Stimulated activated CD4-positive, alpha-beta T cell treated with anti-CD3 and anti-CD28 coated beads, Interleukin-4, amount 100 ng/mL, for 48 hours (primary cell): ENCODE measurements around the gene SPATA6L.
A peak's percentile ranks its signal among the peaks of the same experiment; 100 is the strongest.

Experiments used
- DNase-seq, 2 donors: peaks; one replicate each; pipeline ENCODE4 v3.0.0-alpha.2; 2020; ENCODE audit warnings: low read depth in 2 of 2

SPATA6L gene

GRCh38 chr9:4666042-4666699, at the start of gene SPATA6L:
SPATA6L (minus strand) TSS chr9:4666480; CDS start chr9:4666250, 230 bp downstream.
- DNase-seq: peak; percentile 15 to 23

GRCh38 chr9:4714266-4715016, 48.2 kb upstream of the SPATA6L start:
- no peak for DNase-seq

- DNase-seq: no peak
Observed at GRCh38 chr9:4713849-4714248, 47.6 kb upstream of the SPATA6L start.

- DNase-seq: no peak
Observed at GRCh38 chr9:4709380-4709779, 43.1 kb upstream of the SPATA6L start.

- no peak for DNase-seq
Observed at GRCh38 chr9:4706971-4707622, 40.8 kb upstream of the SPATA6L start.

- DNase-seq: no peak
Observed at GRCh38 chr9:4706021-4706420, 39.7 kb upstream of the SPATA6L start.

GRCh38 chr9:4704129-4704528, 37.8 kb upstream of the SPATA6L start:
- DNase-seq: no peak

GRCh38 chr9:4701526-4701925, 35.2 kb upstream of the SPATA6L start:
- DNase-seq: no peak

GRCh38 chr9:4700932-4701331, 34.7 kb upstream of the SPATA6L start:
- DNase-seq: no peak

GRCh38 chr9:4700091-4700490, 33.8 kb upstream of the SPATA6L start:
- no peak for DNase-seq

GRCh38 chr9:4691795-4692194, 25.5 kb upstream of the SPATA6L start:
- DNase-seq: no peak

- no peak for DNase-seq
Observed at GRCh38 chr9:4690144-4690543, 23.9 kb upstream of the SPATA6L start.

- DNase-seq: peak in 1 of 2 donors; percentile 21
Observed at GRCh38 chr9:4689687-4690104, 23.4 kb upstream of the SPATA6L start.

GRCh38 chr9:4689021-4689420, 22.7 kb upstream of the SPATA6L start:
- DNase-seq: no peak

GRCh38 chr9:4686584-4686983, 20.3 kb upstream of the SPATA6L start:
- no peak for DNase-seq

GRCh38 chr9:4686112-4686511, 19.8 kb upstream of the SPATA6L start:
- no peak for DNase-seq

- DNase-seq: no peak
Observed at GRCh38 chr9:4684820-4685219, 18.5 kb upstream of the SPATA6L start.

GRCh38 chr9:4680750-4681149, 14.5 kb upstream of the SPATA6L start:
- no peak for DNase-seq

- DNase-seq: no peak
Observed at GRCh38 chr9:4680173-4680525, 13.9 kb upstream of the SPATA6L start.

- DNase-seq: peak; percentile 99
Observed at GRCh38 chr9:4679268-4680172, 13.2 kb upstream of the SPATA6L start, which contains the start of gene CDC37L1. CDC37L1 (plus strand) TSS chr9:4679569; CDS start chr9:4679768, 199 bp downstream.

- no peak for DNase-seq
Observed at GRCh38 chr9:4678679-4679267, 12.5 kb upstream of the SPATA6L start.
